ENCODE results near the gene HCRTR1. TPM values are rescaled to one million over a fixed set of nuclear protein-coding genes. Genes with fewer than 3 reads are reported as not detected.

Gene HCRTR1
- total RNA-seq, 3 donors from 2014 or later = not detected

GRCh38 chr1:31668303-31668883, 50.9 kb downstream of the HCRTR1 start:
- Histone ChIP-seq H3K4me3 (no peak overlapping the region), H3K9me3 (no peaks in the 10 kb centered on the region), H3K4me1 (ENCODE audit: low read depth) (peaks cover 37% of the 10 kb centered on the region), H3K36me3 (ENCODE audit: low read depth) (no peaks in the 10 kb centered on the region)
- ATAC-seq (no peak), DNase-seq (no peak)
- no peak for TF ChIP-seq CTCF (IDR thresholded peaks at IDR 0.05)
- intact Hi-C loops (cut with DNase I, micrococcal nuclease) = loop anchor here in 1 of 2 donors (5.0 kb wide), 1 partner anchor 119 kb away; no protein-coding TSS in a partner anchor

GRCh38 chr1:31669433-31669785, 51.9 kb downstream of the HCRTR1 start:
- Histone ChIP-seq H3K4me1 (ENCODE audit: low read depth) (peaks cover 37% of the 10 kb centered on the region), H3K36me3 (ENCODE audit: low read depth) (no peaks in the 10 kb centered on the region), H3K9me3 (no peaks in the 10 kb centered on the region), H3K4me3 (no peak overlapping the region)
- TF ChIP-seq CTCF (IDR thresholded peaks at IDR 0.05) = no peak
- intact Hi-C loops (cut with DNase I, micrococcal nuclease) = loop anchor here in 1 of 2 donors (5.0 kb wide), 1 partner anchor 118 kb away; no protein-coding TSS in a partner anchor
- no peak for ATAC-seq
- no peak for DNase-seq

- Histone ChIP-seq H3K4me3 (no peak overlapping the region), H3K36me3 (ENCODE audit: low read depth) (no peaks in the 10 kb centered on the region), H3K4me1 (ENCODE audit: low read depth) (peaks cover 37% of the 10 kb centered on the region), H3K9me3 (no peaks in the 10 kb centered on the region)
- no peak for TF ChIP-seq CTCF (IDR thresholded peaks at IDR 0.05)
- intact Hi-C loops (cut with DNase I, micrococcal nuclease) = loop anchor here in 1 of 2 donors (5.0 kb wide), 1 partner anchor 117 kb away; no protein-coding TSS in a partner anchor
- DNase-seq = peak; percentile 90 to 95 (median 92)
- peak; percentile 81 for ATAC-seq
Observed at GRCh38 chr1:31669786-31670592, 52.5 kb downstream of the HCRTR1 start.

- H3K4me3 ChIP-seq = no peak overlapping the region
- peaks cover 36% of the 10 kb centered on the region for H3K4me1 ChIP-seq (ENCODE audit: low read depth)
- intact Hi-C loops (cut with DNase I, micrococcal nuclease) = no loop called here
- TF ChIP-seq CTCF (IDR thresholded peaks at IDR 0.05) = no peak
- ATAC-seq (no peak), DNase-seq (no peak)
- no peaks in the 10 kb centered on the region for H3K9me3 ChIP-seq
- H3K36me3 ChIP-seq (ENCODE audit: low read depth) = no peaks in the 10 kb centered on the region
Observed at GRCh38 chr1:31670593-31670964, 53.1 kb downstream of the HCRTR1 start.

- Histone ChIP-seq H3K4me3 (no peak overlapping the region), H3K4me1 (ENCODE audit: low read depth) (peaks cover 31% of the 10 kb centered on the region), H3K36me3 (ENCODE audit: low read depth) (no peaks in the 10 kb centered on the region), H3K9me3 (no peaks in the 10 kb centered on the region)
- intact Hi-C loops (cut with DNase I, micrococcal nuclease) = no loop called here
- DNase-seq (peak in 1 of 3 donors; percentile 29), ATAC-seq (no peak)
- no peak for TF ChIP-seq CTCF (IDR thresholded peaks at IDR 0.05)
Observed at GRCh38 chr1:31671147-31671546, 53.7 kb downstream of the HCRTR1 start.
